HepG2 (cell line): ENCODE measurements around the gene TUBB4B. TPM values are rescaled to one million over a fixed set of nuclear protein-coding genes. Genes with fewer than 3 reads are reported as not detected.

Experiments used
- DR1 ChIP-seq: sonication (generic); formaldehyde crosslinking; IDR thresholded peaks from 2 replicates; pipeline ENCODE4 v1.8.0; 2021; ENCODE audit warnings: mild to moderate bottlenecking, missing genetic modification reagents, inconsistent platforms
- FOXK1 ChIP-seq: sonication (generic); formaldehyde crosslinking; IDR thresholded peaks from 2 replicates; pipeline ENCODE4 v1.4.0; 2020; ENCODE audit warnings: low read depth, missing genetic modification reagents, borderline replicate concordance
- JDP2 ChIP-seq: sonication (generic); formaldehyde crosslinking; IDR thresholded peaks from 2 replicates; pipeline ENCODE4 v1.8.1; 2022; ENCODE audit warnings: missing genetic modification reagents, borderline replicate concordance
- KAT2B ChIP-seq: fragments of 150-350 bp; IDR thresholded peaks from 2 replicates; pipeline ENCODE4 v1.6.1; 2014; ENCODE audit warnings: low read depth, low read length, borderline replicate concordance
- MED1 ChIP-seq: sonication (generic); formaldehyde crosslinking; IDR thresholded peaks from 2 replicates; pipeline ENCODE4 v1.4.0; 2020; ENCODE audit warnings: missing genetic modification reagents
- RFX3 ChIP-seq: IDR thresholded peaks from 2 replicates; pipeline ENCODE4 v1.6.1; 2016; ENCODE audit warnings: missing biosample characterization, missing genetic modification reagents
- RFX5 ChIP-seq: IDR thresholded peaks from 2 replicates; pipeline ENCODE4 v1.6.1; 2011; ENCODE audit warnings: low read depth, low read length, improper control_type of control experiment
- ZBTB21 ChIP-seq: sonication (generic); formaldehyde crosslinking; IDR thresholded peaks from 2 replicates; pipeline ENCODE4 v1.4.0; 2020; ENCODE audit warnings: missing genetic modification reagents
- ZFX ChIP-seq: sonication (generic); formaldehyde crosslinking; IDR thresholded peaks from 2 replicates; pipeline ENCODE4 v1.4.0; 2020; ENCODE audit warnings: mild to moderate bottlenecking, low read depth, missing genetic modification reagents, moderate library complexity
- ZNF12 ChIP-seq: sonication (generic); formaldehyde crosslinking; IDR thresholded peaks from 2 replicates; pipeline ENCODE4 v1.5.0; 2020; ENCODE audit warnings: missing genetic modification reagents
- ZNF558 ChIP-seq: sonication (generic); formaldehyde crosslinking; IDR thresholded peaks from 2 replicates; pipeline ENCODE4 v1.9.0; 2022; ENCODE audit warnings: mild to moderate bottlenecking, missing genetic modification reagents, borderline replicate concordance
- polyA plus RNA-seq, 8 experiments: library from polyadenylated mRNA; depleted of rRNA in 3 of 8; stranded (reverse) in 7 of 8; unstranded in 1 of 8; fragments of >200 nt; fragmentation: Illumina TruSeq in 4 of 8; extraction: Trizol in 4 of 8; gene quantifications; 2 replicates each; pipeline versions ENCODE4 v1.2.1 to v1.2.3, GENCODE V29; 2011 to 2016; ENCODE audit warnings: low read depth in 4 of 8, missing spikeins in 1 of 8, mixed read lengths in 1 of 8; ENCODE audit not compliant: insufficient read depth in 1 of 8
- total RNA-seq, 5 experiments: library from RNA; depleted of rRNA; stranded (reverse); fragments of >200 nt; fragmentation: Illumina TruSeq; extraction: Trizol; gene quantifications; 2 replicates each; pipeline ENCODE4 v1.2.3, GENCODE V29; 2016; ENCODE audit warnings: low read depth in 1 of 5
- TF ChIP-seq, protein P1 (sequence below): sonication (generic); formaldehyde crosslinking; IDR thresholded peaks from 2 replicates; pipeline ENCODE4 v1.5.0; 2020; ENCODE audit warnings: mild to moderate bottlenecking, missing genetic modification reagents, borderline replicate concordance
- TF ChIP-seq, protein P2 (sequence below): sonication (generic); formaldehyde crosslinking; IDR thresholded peaks from 2 replicates; pipeline ENCODE4 v1.4.0; 2020; ENCODE audit warnings: mild to moderate bottlenecking, missing genetic modification reagents, borderline replicate concordance

Gene TUBB4B
- total and polyA plus RNA-seq, 2 of the 13 experiments (the other 11 are each of a cell fraction or from before 2014, with no cell fraction given), result 182 to 412 TPM

DNA sequence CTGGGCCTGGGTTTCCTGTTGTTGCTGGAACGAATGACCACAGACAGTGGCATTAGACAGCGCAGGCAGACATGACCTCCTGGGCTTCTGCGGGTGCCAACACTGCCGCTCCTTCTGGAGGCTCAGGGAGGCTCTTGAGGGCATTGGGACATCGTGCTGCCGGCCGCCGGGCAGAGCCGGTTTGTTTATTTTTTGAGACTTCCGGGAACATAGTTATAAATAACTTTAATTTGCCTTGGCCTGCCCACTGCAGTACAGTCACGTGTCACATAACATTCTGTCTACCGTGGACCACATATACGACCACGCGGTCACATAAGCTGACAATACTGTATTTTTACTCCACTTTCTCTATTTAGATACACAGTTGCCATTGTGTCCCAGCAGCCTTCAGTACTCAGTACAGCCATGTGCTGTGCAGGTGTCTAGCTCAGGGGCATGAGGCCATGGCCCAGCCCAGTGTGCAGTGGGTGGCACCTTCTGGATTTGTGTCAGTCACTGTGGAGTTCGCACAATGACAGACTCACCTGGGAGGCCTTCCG lies 28.2 kb downstream of the TUBB4B start (continued):
- no peak for TF ChIP-seq JDP2 (CRISPR knock-in tag)
- no peak for TF ChIP-seq MED1 (CRISPR knock-in tag)
- TF ChIP-seq ZFX (CRISPR knock-in tag), result no peak
- no peak for TF ChIP-seq KAT2B
- TF ChIP-seq, protein P1, sequence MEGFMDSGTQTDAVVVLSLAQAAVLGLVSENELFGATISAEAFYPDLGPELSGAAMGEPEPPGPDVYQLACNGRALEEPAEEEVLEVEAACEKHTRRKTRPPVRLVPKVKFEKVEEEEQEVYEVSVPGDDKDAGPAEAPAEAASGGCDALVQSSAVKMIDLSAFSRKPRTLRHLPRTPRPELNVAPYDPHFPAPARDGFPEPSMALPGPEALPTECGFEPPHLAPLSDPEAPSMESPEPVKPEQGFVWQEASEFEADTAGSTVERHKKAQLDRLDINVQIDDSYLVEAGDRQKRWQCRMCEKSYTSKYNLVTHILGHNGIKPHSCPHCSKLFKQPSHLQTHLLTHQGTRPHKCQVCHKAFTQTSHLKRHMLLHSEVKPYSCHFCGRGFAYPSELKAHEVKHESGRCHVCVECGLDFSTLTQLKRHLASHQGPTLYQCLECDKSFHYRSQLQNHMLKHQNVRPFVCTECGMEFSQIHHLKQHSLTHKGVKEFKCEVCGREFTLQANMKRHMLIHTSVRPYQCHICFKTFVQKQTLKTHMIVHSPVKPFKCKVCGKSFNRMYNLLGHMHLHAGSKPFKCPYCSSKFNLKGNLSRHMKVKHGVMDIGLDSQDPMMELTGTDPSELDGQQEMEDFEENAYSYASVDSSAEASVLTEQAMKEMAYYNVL (CRISPR knock-in tag), result no peak
- no peak for TF ChIP-seq RFX5
- no peak for TF ChIP-seq ZNF558 (CRISPR knock-in tag)
- no peak for TF ChIP-seq ZBTB21 (CRISPR knock-in tag)
- TF ChIP-seq RFX3, result no peak
- no peak for TF ChIP-seq ZNF12 (CRISPR knock-in tag)
- TF ChIP-seq FOXK1 (CRISPR knock-in tag), result no peak
- no peak for TF ChIP-seq DR1 (CRISPR knock-in tag)
- TF ChIP-seq, protein P2, sequence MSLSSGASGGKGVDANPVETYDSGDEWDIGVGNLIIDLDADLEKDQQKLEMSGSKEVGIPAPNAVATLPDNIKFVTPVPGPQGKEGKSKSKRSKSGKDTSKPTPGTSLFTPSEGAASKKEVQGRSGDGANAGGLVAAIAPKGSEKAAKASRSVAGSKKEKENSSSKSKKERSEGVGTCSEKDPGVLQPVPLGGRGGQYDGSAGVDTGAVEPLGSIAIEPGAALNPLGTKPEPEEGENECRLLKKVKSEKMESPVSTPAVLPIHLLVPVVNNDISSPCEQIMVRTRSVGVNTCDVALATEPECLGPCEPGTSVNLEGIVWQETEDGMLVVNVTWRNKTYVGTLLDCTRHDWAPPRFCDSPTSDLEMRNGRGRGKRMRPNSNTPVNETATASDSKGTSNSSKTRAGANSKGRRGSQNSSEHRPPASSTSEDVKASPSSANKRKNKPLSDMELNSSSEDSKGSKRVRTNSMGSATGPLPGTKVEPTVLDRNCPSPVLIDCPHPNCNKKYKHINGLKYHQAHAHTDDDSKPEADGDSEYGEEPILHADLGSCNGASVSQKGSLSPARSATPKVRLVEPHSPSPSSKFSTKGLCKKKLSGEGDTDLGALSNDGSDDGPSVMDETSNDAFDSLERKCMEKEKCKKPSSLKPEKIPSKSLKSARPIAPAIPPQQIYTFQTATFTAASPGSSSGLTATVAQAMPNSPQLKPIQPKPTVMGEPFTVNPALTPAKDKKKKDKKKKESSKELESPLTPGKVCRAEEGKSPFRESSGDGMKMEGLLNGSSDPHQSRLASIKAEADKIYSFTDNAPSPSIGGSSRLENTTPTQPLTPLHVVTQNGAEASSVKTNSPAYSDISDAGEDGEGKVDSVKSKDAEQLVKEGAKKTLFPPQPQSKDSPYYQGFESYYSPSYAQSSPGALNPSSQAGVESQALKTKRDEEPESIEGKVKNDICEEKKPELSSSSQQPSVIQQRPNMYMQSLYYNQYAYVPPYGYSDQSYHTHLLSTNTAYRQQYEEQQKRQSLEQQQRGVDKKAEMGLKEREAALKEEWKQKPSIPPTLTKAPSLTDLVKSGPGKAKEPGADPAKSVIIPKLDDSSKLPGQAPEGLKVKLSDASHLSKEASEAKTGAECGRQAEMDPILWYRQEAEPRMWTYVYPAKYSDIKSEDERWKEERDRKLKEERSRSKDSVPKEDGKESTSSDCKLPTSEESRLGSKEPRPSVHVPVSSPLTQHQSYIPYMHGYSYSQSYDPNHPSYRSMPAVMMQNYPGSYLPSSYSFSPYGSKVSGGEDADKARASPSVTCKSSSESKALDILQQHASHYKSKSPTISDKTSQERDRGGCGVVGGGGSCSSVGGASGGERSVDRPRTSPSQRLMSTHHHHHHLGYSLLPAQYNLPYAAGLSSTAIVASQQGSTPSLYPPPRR (CRISPR knock-in tag), result no peak
